HCT116 (cell line): ENCODE measurements around the gene MCC. TPM values are rescaled to one million over a fixed set of nuclear protein-coding genes. Genes with fewer than 3 reads are reported as not detected.

ENCODE experiments used
- ATAC-seq: fragments of 200-7000 bp; cut with Tn5 transposase; 2 replicates; pipeline ENCODE4 v1.9.1; 2020; ENCODE audit warnings: mild to moderate bottlenecking, moderate library complexity
- BruUV-seq: library from RNA; stranded (reverse); fragments of 400-500 nt; replicated peaks from 2 replicates; lab custom pipeline; 2021; lab: Mats Ljungman, UMichigan
- CTCF ChIA-PET: fragments of 300-600 bp; sonication (Branson Sonifier 250); formaldehyde crosslinking; loops from one replicate; lab custom pipeline; 2021; ENCODE audit warnings: antibody characterized with exemption; lab: Charles Lee
- POLR2A ChIA-PET: fragments of 300-600, 350-600 bp; sonication (Branson Sonifier 250); formaldehyde crosslinking; loops from one replicate; lab custom pipeline; 2021; ENCODE audit warnings: antibody characterized with exemption; lab: Charles Lee
- RAD21 ChIA-PET, 2 experiments: fragments of 300-600 bp; sonication (Branson Sonifier 250); formaldehyde crosslinking; loops; one replicate each; lab custom pipeline; 2023; ENCODE audit warnings: low total read pairs in 2 of 2; ENCODE audit not compliant: uncharacterized antibody in 2 of 2, unreplicated experiment in 2 of 2, low non-redundant PET in 1 of 2; lab: Charles Lee
- DNase-seq: peaks from one replicate; pipeline ENCODE4 v3.0.0-alpha.2; 2010; ENCODE audit warnings: low read depth, low spot score
- H2AFZ ChIP-seq: fragments of 200-600 bp; shearing (Covaris generic), sonication (generic); 2 replicates; pipeline ENCODE4 v1.6.1; 2017; ENCODE audit warnings: low read depth, mixed run types, mixed read lengths, antibody characterized with exemption, low read length; ENCODE audit not compliant: poor library complexity, severe bottlenecking
- H3K27ac ChIP-seq: 2 replicates; pipeline ENCODE4 v1.5.1; 2012; ENCODE audit warnings: low read depth, low read length
- H3K27me3 ChIP-seq: fragments of 200-600 bp; sonication (generic); 2 replicates; pipeline ENCODE4 v1.6.1; 2016; ENCODE audit warnings: mixed run types, low read length, mixed read lengths; ENCODE audit not compliant: insufficient read depth
- H3K36me3 ChIP-seq, 2 experiments: fragments of 200-500 bp in 1 of 2; fragments of 200-600 bp in 1 of 2; sonication (Bioruptor generic) in 1 of 2; sonication (generic) in 1 of 2; 2 replicates each; pipeline versions ENCODE4 v1.5.1 to v1.6.1; 2014 to 2016; ENCODE audit warnings: low read length in 2 of 2, inconsistent platforms in 1 of 2, mixed read lengths in 1 of 2, mixed run types in 1 of 2; ENCODE audit not compliant: insufficient read depth in 2 of 2, control insufficient read depth in 1 of 2
- H3K4me1 ChIP-seq, 2 experiments: fragments of 200-600 bp in 1 of 2; sonication (generic) in 1 of 2; 2 replicates each; pipeline versions ENCODE4 v1.5.1 to v1.6.1; 2012 to 2017; ENCODE audit warnings: low read length in 2 of 2, inconsistent platforms in 1 of 2, mild to moderate bottlenecking in 1 of 2, mixed read lengths in 1 of 2, mixed run types in 1 of 2, moderate library complexity in 1 of 2; ENCODE audit not compliant: insufficient read depth in 2 of 2, control insufficient read depth in 1 of 2
- H3K4me2 ChIP-seq: fragments of 200-600 bp; sonication (generic); 2 replicates; pipeline ENCODE4 v1.6.1; 2017; ENCODE audit warnings: mixed run types, low read length, mixed read lengths
- H3K4me3 ChIP-seq, 2 experiments: fragments of 200-600 bp in 1 of 2; sonication (generic) in 1 of 2; replicated peaks in 1 of 2; 2 replicates each; pipeline ENCODE4 v1.5.1; 2011 to 2016; ENCODE audit warnings: low read length in 2 of 2, control low read depth in 1 of 2, low read depth in 1 of 2, mild to moderate bottlenecking in 1 of 2, mixed read lengths in 1 of 2, mixed run types in 1 of 2
- H3K79me2 ChIP-seq: fragments of 200-600 bp; sonication (generic); 2 replicates; pipeline ENCODE4 v1.6.1; 2017; ENCODE audit warnings: mild to moderate bottlenecking, mixed run types, low read length, moderate library complexity, mixed read lengths; ENCODE audit not compliant: insufficient read depth
- H3K9ac ChIP-seq: fragments of 200-600 bp; sonication (generic); 2 replicates; pipeline ENCODE4 v1.6.1; 2016; ENCODE audit warnings: low read length, mixed read lengths
- H3K9me2 ChIP-seq: fragments of 200-600 bp; sonication (generic), shearing (Covaris generic); 2 replicates; pipeline ENCODE4 v1.6.1; 2017; ENCODE audit warnings: mixed run types, mild to moderate bottlenecking, moderate library complexity; ENCODE audit not compliant: insufficient read depth
- H3K9me3 ChIP-seq, 2 experiments: fragments of 200-500 bp in 1 of 2; fragments of 200-600 bp in 1 of 2; sonication (Bioruptor generic) in 1 of 2; sonication (generic) in 1 of 2; 2 replicates each; pipeline ENCODE4 v1.6.1; 2014 to 2017; ENCODE audit warnings: low read length in 2 of 2, mixed read lengths in 2 of 2, inconsistent platforms in 1 of 2, low read depth in 1 of 2, mild to moderate bottlenecking in 1 of 2, mixed run types in 1 of 2, moderate library complexity in 1 of 2; ENCODE audit not compliant: control insufficient read depth in 1 of 2, insufficient read depth in 1 of 2
- H4K20me1 ChIP-seq: fragments of 200-600 bp; sonication (generic), shearing (Covaris generic); 2 replicates; pipeline ENCODE4 v1.6.1; 2017; ENCODE audit warnings: mixed run types, mild to moderate bottlenecking, moderate library complexity; ENCODE audit not compliant: insufficient read depth
- ATF3 ChIP-seq: IDR thresholded peaks from 2 replicates; pipeline ENCODE4 v1.6.1; 2012
- CEBPB ChIP-seq: IDR thresholded peaks from 2 replicates; pipeline ENCODE4 v1.6.1; 2012; ENCODE audit warnings: low read depth
- CTCF ChIP-seq, 3 experiments: fragments of 200-600 bp in 1 of 3; sonication (generic) in 1 of 3; IDR thresholded peaks in 2 of 3; conservative IDR thresholded peaks in 1 of 3; 2 replicates each; pipeline ENCODE4 v1.5.1; 2012 to 2017; ENCODE audit warnings: low read depth in 2 of 3, low read length in 2 of 3, antibody characterized with exemption in 1 of 3, borderline replicate concordance in 1 of 3, control low read depth in 1 of 3, mild to moderate bottlenecking in 1 of 3, mixed read lengths in 1 of 3, mixed run types in 1 of 3, moderate library complexity in 1 of 3; ENCODE audit not compliant: insufficient read depth in 1 of 3
- EGR1 ChIP-seq: IDR thresholded peaks from 2 replicates; pipeline ENCODE4 v1.6.1; 2012; ENCODE audit warnings: low read depth
- ELF1 ChIP-seq: IDR thresholded peaks from 2 replicates; pipeline ENCODE4 v1.6.1; 2012; ENCODE audit warnings: low read depth, borderline replicate concordance
- EZH2 ChIP-seq: fragments of 200-600 bp; sonication (generic); IDR thresholded peaks from 2 replicates; pipeline ENCODE4 v1.6.1; 2017; ENCODE audit warnings: antibody characterized with exemption, mixed run types
- FOSL1 ChIP-seq: IDR thresholded peaks from 2 replicates; pipeline ENCODE4 v1.6.1; 2012; ENCODE audit warnings: low read depth
- JUND ChIP-seq: IDR thresholded peaks from 2 replicates; pipeline ENCODE4 v1.6.1; 2012
- MAX ChIP-seq: IDR thresholded peaks from 2 replicates; pipeline ENCODE4 v1.6.1; 2012
- POLR2AphosphoS5 ChIP-seq: IDR thresholded peaks from 2 replicates; pipeline ENCODE4 v1.6.1; 2011; ENCODE audit warnings: mild to moderate bottlenecking, low read depth, low read length, moderate library complexity
- RAD21 ChIP-seq: IDR thresholded peaks from 2 replicates; pipeline ENCODE4 v1.6.1; 2012; ENCODE audit warnings: low read depth, mild to moderate bottlenecking
- SIN3A ChIP-seq: IDR thresholded peaks from 2 replicates; pipeline ENCODE4 v1.6.1; 2012; ENCODE audit warnings: low read depth
- SP1 ChIP-seq: IDR thresholded peaks from 2 replicates; pipeline ENCODE4 v1.6.1; 2012; ENCODE audit warnings: low read depth
- SRF ChIP-seq: IDR thresholded peaks from 2 replicates; pipeline ENCODE4 v1.6.1; 2012; ENCODE audit warnings: low read depth
- TCF7L2 ChIP-seq: IDR thresholded peaks from 2 replicates; pipeline ENCODE4 v1.7.0; 2011; ENCODE audit warnings: borderline replicate concordance, inconsistent platforms; ENCODE audit not compliant: insufficient read depth, insufficient read length; ENCODE audit errors: extremely low read depth
- ZBTB33 ChIP-seq: IDR thresholded peaks from 2 replicates; pipeline ENCODE4 v1.6.1; 2011; ENCODE audit warnings: mild to moderate bottlenecking, low read length, moderate library complexity; ENCODE audit not compliant: insufficient replicate concordance; ENCODE audit errors: extremely low read depth
- ZFX ChIP-seq: fragments of 450-650 bp; IDR thresholded peaks from 2 replicates; pipeline ENCODE4 v1.6.1; 2017
- ZNF274 ChIP-seq: fragments of 200-500 bp; sonication (Bioruptor generic); IDR thresholded peaks from 2 replicates; pipeline ENCODE4 v1.6.1; 2014; ENCODE audit warnings: mild to moderate bottlenecking, low read depth, low read length, inconsistent platforms
- intact Hi-C: fragments of 100-400 bp; cut with micrococcal nuclease; formaldehyde crosslinking; loops from 2 replicates; pipeline ENCODE4 v1.10.0; 2022
- total RNA-seq: library from RNA; stranded (reverse); gene quantifications from one replicate; pipeline ENCODE4 v1.2.1, GENCODE V29; 2021; ENCODE audit not compliant: unreplicated experiment

Gene MCC
- total RNA-seq, 1 experiment from 2014 or later: 20.1 TPM

- RAD21 ChIA-PET: no interaction called here
- H4K20me1 ChIP-seq: no peaks in the 10 kb centered on the region
- H2AFZ ChIP-seq: no peak overlapping the region
- peaks cover 0 to 10% of the 10 kb centered on the region in 2 experiments; a peak in 2 of 4 replicates for H3K4me1 ChIP-seq
- no peaks in the 10 kb centered on the region for H3K27me3 ChIP-seq
- no peaks in the 10 kb centered on the region for H3K36me3 ChIP-seq
- H3K4me2 ChIP-seq: no peak overlapping the region
- TF ChIP-seq ZFX: no peak
- TF ChIP-seq ATF3: no peak
- no peak for TF ChIP-seq RAD21
- no peak for TF ChIP-seq ELF1
- TF ChIP-seq SIN3A: no peak
- TF ChIP-seq EZH2: no peak
- TF ChIP-seq JUND: no peak
- TF ChIP-seq MAX: no peak
- TF ChIP-seq POLR2AphosphoS5: no peak
- no peak for TF ChIP-seq SRF
- TF ChIP-seq EGR1: no peak
- no peak for TF ChIP-seq CEBPB
- no peak for TF ChIP-seq ZNF274
- no peak for TF ChIP-seq FOSL1
- TF ChIP-seq ZBTB33: no peak
- TF ChIP-seq TCF7L2: no peak
- no peak for TF ChIP-seq CTCF (IDR thresholded peaks at IDR 0.05 in 2 of 3, conservative IDR thresholded peaks at IDR 0.05 in 1 of 3; ENCODE audit: borderline replicate concordance in 1 of 3, insufficient read depth in 1 of 3, low read depth in 2 of 3, low read length in 2 of 3)
- no peak for TF ChIP-seq SP1
- H3K4me3 ChIP-seq: no peak overlapping the region
- no peaks in the 10 kb centered on the region for H3K9me2 ChIP-seq
- H3K9me3 ChIP-seq: peaks cover 0 to 6% of the 10 kb centered on the region in 2 experiments; a peak in 1 of 4 replicates
- intact Hi-C loops: no loop called here
- CTCF ChIA-PET: no interaction called here
- no peak overlapping the region for H3K27ac ChIP-seq
- peaks cover 2% of the 10 kb centered on the region; the same call in 1 of the 2 replicates for H3K79me2 ChIP-seq
- POLR2A ChIA-PET: no interaction called here
- H3K9ac ChIP-seq: no peak overlapping the region
- BruUV-seq: no TSS peak
- DNase-seq (no peak), ATAC-seq (no peak)
Measured at GRCh38 chr5:113508756-113509155, 20.5 kb upstream of the MCC start.
